ENCODE results near the gene AGGF1. TPM values are rescaled to one million over a fixed set of nuclear protein-coding genes. Genes with fewer than 3 reads are reported as not detected.

The AGGF1 gene
- total and polyA plus RNA-seq, 2 donors from 2014 or later = 10.5 to 23.0 TPM

GRCh38 chr5:77035950-77036349 lies 5.7 kb downstream of the AGGF1 start:
- FAIRE-seq (no peak), DNase-seq (no peak)
- Histone ChIP-seq H3K4me1 (ENCODE audit: control insufficient read depth in 2 of 3, insufficient read depth in 2 of 3, low read depth in 1 of 3, low read length in 3 of 3) (peaks cover 0 to 5% (median 5%) of the 10 kb centered on the region in 3 donors), H3K4me3 (ENCODE audit: low read length in 3 of 3) (no peak overlapping the region), H3K9ac (ENCODE audit: low read length in 3 of 3) (no peak overlapping the region), H3K36me3 (ENCODE audit: control insufficient read depth in 2 of 3, insufficient read depth in 3 of 3, low read length in 3 of 3) (peaks cover 6 to 13% (median 7%) of the 10 kb centered on the region in 3 donors), H3K27ac (ENCODE audit: low read depth in 2 of 2, low read length in 2 of 2) (no peak overlapping the region), H3K9me3 (ENCODE audit: control insufficient read depth in 2 of 3, insufficient read depth in 1 of 3, low read length in 3 of 3) (no peaks in the 10 kb centered on the region), H3K27me3 (ENCODE audit: control insufficient read depth, insufficient read depth, low read length) (no peaks in the 10 kb centered on the region)
- intact Hi-C loops (cut with DNase I) = no loop called here
- TF ChIP-seq CTCF (IDR thresholded peaks at IDR 0.05; ENCODE audit: borderline replicate concordance, extremely low read depth, insufficient read depth) = no peak

GRCh38 chr5:77046416-77047073 lies 16.3 kb downstream of the AGGF1 start:
- Histone ChIP-seq H3K27ac (ENCODE audit: low read depth in 2 of 2, low read length in 2 of 2) (no peak overlapping the region), H3K9me3 (ENCODE audit: control insufficient read depth in 2 of 3, insufficient read depth in 1 of 3, low read length in 3 of 3) (no peaks in the 10 kb centered on the region), H3K9ac (ENCODE audit: low read length in 3 of 3) (no peak overlapping the region), H3K27me3 (ENCODE audit: control insufficient read depth, insufficient read depth, low read length) (no peaks in the 10 kb centered on the region), H3K36me3 (ENCODE audit: control insufficient read depth in 2 of 3, insufficient read depth in 3 of 3, low read length in 3 of 3) (peaks cover 4 to 11% (median 8%) of the 10 kb centered on the region in 3 donors), H3K4me1 (ENCODE audit: control insufficient read depth in 2 of 3, insufficient read depth in 2 of 3, low read depth in 1 of 3, low read length in 3 of 3) (no peaks in the 10 kb centered on the region), H3K4me3 (ENCODE audit: low read length in 3 of 3) (no peak overlapping the region)
- no peak for TF ChIP-seq CTCF (IDR thresholded peaks at IDR 0.05; ENCODE audit: borderline replicate concordance, extremely low read depth, insufficient read depth)
- intact Hi-C loops (cut with DNase I) = no loop called here
- DNase-seq (no peak), FAIRE-seq (no peak)

GRCh38 chr5:77064040-77064439 lies 33.8 kb downstream of the AGGF1 start:
- FAIRE-seq (no peak), DNase-seq (no peak)
- TF ChIP-seq CTCF (IDR thresholded peaks at IDR 0.05; ENCODE audit: borderline replicate concordance, extremely low read depth, insufficient read depth) = no peak
- Histone ChIP-seq H3K4me1 (ENCODE audit: control insufficient read depth in 2 of 3, insufficient read depth in 2 of 3, low read depth in 1 of 3, low read length in 3 of 3) (no peaks in the 10 kb centered on the region), H3K27me3 (ENCODE audit: control insufficient read depth, insufficient read depth, low read length) (no peaks in the 10 kb centered on the region), H3K27ac (ENCODE audit: low read depth in 2 of 2, low read length in 2 of 2) (no peak overlapping the region), H3K9ac (ENCODE audit: low read length in 3 of 3) (no peak overlapping the region), H3K4me3 (ENCODE audit: low read length in 3 of 3) (no peak overlapping the region), H3K9me3 (ENCODE audit: control insufficient read depth in 2 of 3, insufficient read depth in 1 of 3, low read length in 3 of 3) (no peaks in the 10 kb centered on the region), H3K36me3 (ENCODE audit: control insufficient read depth in 2 of 3, insufficient read depth in 3 of 3, low read length in 3 of 3) (peaks cover 10 to 30% (median 17%) of the 10 kb centered on the region in 3 donors)
- intact Hi-C loops (cut with DNase I) = no loop called here

All from kidney (tissue), 14 donors.